ENCODE measurements around the gene GRAMD2B. TPM values are rescaled to one million over a fixed set of nuclear protein-coding genes. Genes with fewer than 3 reads are reported as not detected.

Gene GRAMD2B
- total and polyA plus RNA-seq, 4 donors = 8.5 to 19.4 (median 14.9) TPM

DNA sequence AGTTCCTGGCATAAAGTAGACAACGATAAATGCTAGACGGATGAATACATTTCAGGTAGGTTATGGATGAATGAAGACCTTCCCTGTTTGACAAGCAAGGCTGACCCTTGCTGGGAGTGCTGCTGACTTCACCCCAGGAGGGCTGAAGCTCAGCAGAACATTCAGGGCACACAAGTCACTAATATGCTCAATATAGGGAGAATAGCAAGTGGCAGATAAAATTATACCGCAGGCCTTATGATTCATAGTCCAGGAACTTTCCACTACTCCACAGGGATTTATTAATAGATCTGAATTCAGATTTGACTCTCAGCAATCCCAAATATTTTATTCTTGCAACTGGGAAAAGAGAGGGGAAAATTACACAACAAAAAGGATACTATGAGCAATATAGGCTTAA, 38.2 kb upstream of the GRAMD2B start:
- DNase-seq = no peak
- no peak overlapping the region for H3K9ac ChIP-seq (ENCODE audit: insufficient read depth in 1 of 2, low read length in 2 of 2)
- H3K27ac ChIP-seq (ENCODE audit: low read depth in 1 of 2, low read length in 1 of 2) = peak overlapping the region in 1 of 2 donors; percentile 72
- peaks cover 0 to 11% (median 0%) of the 10 kb centered on the region in 5 donors for H3K4me1 ChIP-seq (ENCODE audit: control insufficient read depth in 5 of 5, insufficient read depth in 5 of 5, low read length in 5 of 5)
- 89 to 94% methylated on average over 3 of the region's 3 CpGs for WGBS, 2 donors
- ATAC-seq (ENCODE audit: insufficient read depth, low FRiP score) = no peak
- H3K9me3 ChIP-seq (ENCODE audit: control insufficient read depth in 4 of 4, insufficient read depth in 3 of 4, low read length in 3 of 4) = no peaks in the 10 kb centered on the region
- H3K36me3 ChIP-seq (ENCODE audit: control insufficient read depth in 4 of 4, insufficient read depth in 4 of 4, low read length in 4 of 4) = no peaks in the 10 kb centered on the region
- TF ChIP-seq CTCF (IDR thresholded peaks at IDR 0.05; ENCODE audit: control extremely low read depth, extremely low read depth) = no peak
- no peaks in the 10 kb centered on the region for H3K27me3 ChIP-seq (ENCODE audit: control insufficient read depth in 3 of 3, insufficient read depth in 3 of 3, low read length in 2 of 3)
- no peak overlapping the region for H3K4me3 ChIP-seq

DNA sequence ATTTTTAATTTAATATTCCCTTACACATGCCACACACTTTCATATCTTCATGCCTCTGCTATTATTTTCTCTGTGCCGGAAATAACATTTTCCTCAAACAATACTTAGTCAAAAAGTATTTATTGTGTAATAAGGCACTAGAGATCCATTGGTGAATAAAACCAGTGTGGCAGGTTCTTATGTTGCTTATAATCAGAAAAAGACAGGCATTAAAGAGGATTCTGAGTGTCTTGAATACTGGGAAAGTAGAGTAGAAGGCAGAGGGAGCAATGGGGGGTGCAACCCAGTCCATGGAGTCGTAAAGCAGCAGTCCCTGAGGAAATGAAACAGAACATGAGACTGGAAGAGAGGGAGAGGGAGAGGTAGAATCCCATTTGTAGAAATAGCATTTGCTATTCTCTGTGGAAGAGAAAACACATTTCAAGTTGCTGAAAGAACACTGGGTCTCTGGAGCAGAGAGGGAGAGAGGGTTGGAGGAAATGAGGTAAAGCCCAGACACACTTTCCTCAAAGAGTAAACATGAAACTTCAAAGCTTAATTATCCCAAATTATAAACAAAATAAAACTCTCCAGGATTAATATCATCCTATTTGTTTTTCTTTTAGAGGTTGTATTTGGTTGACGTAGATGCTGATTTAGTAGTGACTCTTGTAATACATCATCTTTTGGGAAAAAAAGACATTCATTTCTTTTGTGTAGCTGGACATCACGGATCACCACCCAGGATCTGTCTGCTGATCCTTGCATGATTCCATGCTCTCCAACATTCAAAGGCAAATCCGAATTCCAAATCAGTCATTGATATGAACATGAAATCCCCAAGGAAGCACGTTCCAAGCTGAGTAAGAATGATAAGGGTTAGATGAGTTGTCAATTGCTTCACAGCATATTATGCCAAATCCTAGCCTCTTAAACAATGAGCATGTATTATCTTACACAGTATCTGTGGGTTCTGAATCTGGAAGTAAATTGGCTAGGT, 37.4 kb upstream of the GRAMD2B start:
- no peaks in the 10 kb centered on the region for H3K36me3 ChIP-seq (ENCODE audit: control insufficient read depth in 4 of 4, insufficient read depth in 4 of 4, low read length in 4 of 4)
- H3K4me3 ChIP-seq = no peak overlapping the region
- H3K9ac ChIP-seq (ENCODE audit: insufficient read depth in 1 of 2, low read length in 2 of 2) = no peak overlapping the region
- DNase-seq (no peak), ATAC-seq (ENCODE audit: insufficient read depth, low FRiP score) (no peak)
- H3K9me3 ChIP-seq (ENCODE audit: control insufficient read depth in 4 of 4, insufficient read depth in 3 of 4, low read length in 3 of 4) = no peaks in the 10 kb centered on the region
- no peak overlapping the region for H3K27ac ChIP-seq (ENCODE audit: low read depth in 1 of 2, low read length in 1 of 2)
- WGBS, 2 donors = 74 to 83% methylated on average over 6 of the region's 6 CpGs
- no peaks in the 10 kb centered on the region for H3K27me3 ChIP-seq (ENCODE audit: control insufficient read depth in 3 of 3, insufficient read depth in 3 of 3, low read length in 2 of 3)
- peaks cover 0 to 11% (median 0%) of the 10 kb centered on the region in 5 donors for H3K4me1 ChIP-seq (ENCODE audit: control insufficient read depth in 5 of 5, insufficient read depth in 5 of 5, low read length in 5 of 5)
- no peak for TF ChIP-seq CTCF (IDR thresholded peaks at IDR 0.05; ENCODE audit: control extremely low read depth, extremely low read depth)

- H3K4me3 ChIP-seq = no peak overlapping the region
- TF ChIP-seq CTCF (IDR thresholded peaks at IDR 0.05; ENCODE audit: control extremely low read depth, extremely low read depth) = no peak
- H3K27ac ChIP-seq (ENCODE audit: low read depth in 1 of 2, low read length in 1 of 2) = no peak overlapping the region
- H3K36me3 ChIP-seq (ENCODE audit: control insufficient read depth in 4 of 4, insufficient read depth in 4 of 4, low read length in 4 of 4) = no peaks in the 10 kb centered on the region
- no peak for DNase-seq
- H3K4me1 ChIP-seq (ENCODE audit: control insufficient read depth in 5 of 5, insufficient read depth in 5 of 5, low read length in 5 of 5) = peaks cover 0 to 8% (median 0%) of the 10 kb centered on the region in 5 donors
- no peaks in the 10 kb centered on the region for H3K27me3 ChIP-seq (ENCODE audit: control insufficient read depth in 3 of 3, insufficient read depth in 3 of 3, low read length in 2 of 3)
- H3K9me3 ChIP-seq (ENCODE audit: control insufficient read depth in 4 of 4, insufficient read depth in 3 of 4, low read length in 3 of 4) = no peaks in the 10 kb centered on the region
- no peak for ATAC-seq (ENCODE audit: insufficient read depth, low FRiP score)
- no peak overlapping the region for H3K9ac ChIP-seq (ENCODE audit: insufficient read depth in 1 of 2, low read length in 2 of 2)
- 87 to 95% methylated on average over 3 of the region's 3 CpGs for WGBS, 2 donors
Measured at GRCh38 chr5:126389179-126389578, 34.0 kb upstream of the GRAMD2B start.
